Uterus (tissue), 4 donors: ENCODE measurements around the gene NLN. TPM values are rescaled to one million over a fixed set of nuclear protein-coding genes. Genes with fewer than 3 reads are reported as not detected.

Experiments used
- DNase-seq, 2 donors: peaks; one replicate each; pipeline ENCODE4 v3.0.0-alpha.2; 2019 to 2020
- H3K27ac ChIP-seq, 2 donors: fragments of 200-600 bp; sonication (generic); 1 replicate in 1 of 2; 2 replicates in 1 of 2; pipeline ENCODE4 v1.5.1; 2016 to 2018
- H3K27me3 ChIP-seq, 2 donors: fragments of 200-600 bp; sonication (generic); one replicate each; pipeline ENCODE4 v1.5.1; 2018 to 2019; ENCODE audit warnings: control low read depth in 1 of 2
- H3K36me3 ChIP-seq, 2 donors: fragments of 200-600 bp; sonication (generic); one replicate each; pipeline ENCODE4 v1.5.1; 2019; ENCODE audit warnings: control low read depth in 1 of 2
- H3K4me1 ChIP-seq, 2 donors: fragments of 200-600 bp; sonication (generic); one replicate each; pipeline ENCODE4 v1.5.1; 2018 to 2019; ENCODE audit warnings: control low read depth in 1 of 2
- H3K4me3 ChIP-seq, 2 donors: fragments of 200-600 bp; sonication (generic); 1 replicate in 1 of 2; 2 replicates in 1 of 2; pipeline ENCODE4 v1.5.1; 2018 to 2019; ENCODE audit warnings: mild to moderate bottlenecking in 1 of 2
- H3K9me3 ChIP-seq, 2 donors: fragments of 200-600 bp; sonication (generic); one replicate each; pipeline ENCODE4 v1.5.1; 2019; ENCODE audit warnings: control low read depth in 1 of 2
- POLR2A ChIP-seq, 2 donors: fragments of 450-650 bp; IDR thresholded peaks; one replicate each; pipeline ENCODE4 v1.6.1; 2016; ENCODE audit warnings: antibody characterized with exemption in 2 of 2, mild to moderate bottlenecking in 1 of 2, moderate library complexity in 1 of 2
- intact Hi-C: fragments of 100-400 bp; cut with DNase I; formaldehyde crosslinking; loops from one replicate; pipeline ENCODE4 v1.15.1; 2023; ENCODE audit warnings: low total_unique reads
- total RNA-seq, 4 donors: library from RNA; depleted of rRNA in 3 of 4; stranded (reverse); fragments of >200 nt in 3 of 4; gene quantifications; one replicate each; pipeline versions ENCODE4 v1.1.0 to v1.2.4, GENCODE V29; 2014 to 2023
- TF ChIP-seq, protein P1 (sequence below), 4 experiments: fragments of 200-600 bp in 2 of 4; fragments of 450-650 bp in 2 of 4; sonication (generic) in 2 of 4; IDR thresholded peaks; one replicate each; pipeline ENCODE4 v1.5.1; 2016 to 2019; ENCODE audit warnings: antibody characterized with exemption in 4 of 4, mild to moderate bottlenecking in 2 of 4, moderate library complexity in 1 of 4
- donor health status: DM: yes; HTN: yes; CAD: no.

Gene NLN
- total RNA-seq, 4 donors from 2014 or later, result 4.4 to 34.9 (median 9.8) TPM

DNA sequence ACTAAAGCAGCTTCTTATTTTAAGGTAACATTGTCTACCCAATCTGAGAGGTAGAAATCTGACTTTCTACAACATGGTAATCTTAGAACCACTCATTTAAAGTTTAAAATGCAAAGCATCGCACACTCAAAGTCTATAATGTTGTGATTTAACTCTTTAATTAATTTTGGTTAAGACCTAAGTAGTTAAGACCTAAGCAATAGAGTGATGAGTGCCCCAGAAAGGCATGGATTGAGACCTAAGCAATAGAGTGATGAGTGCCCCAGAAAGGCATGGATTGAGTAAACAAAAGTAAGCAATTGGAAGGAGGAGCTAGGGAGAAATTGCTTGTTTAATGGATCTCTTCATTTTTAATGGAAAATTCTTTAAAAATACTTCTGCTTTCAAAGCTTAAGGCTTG, 86.8 kb downstream of the NLN start:
- intact Hi-C loops, result no loop called here
- Histone ChIP-seq H3K4me1 (no peaks in the 10 kb centered on the region), H3K9me3 (no peaks in the 10 kb centered on the region), H3K36me3 (no peaks in the 10 kb centered on the region), H3K4me3 (no peak overlapping the region), H3K27me3 (no peaks in the 10 kb centered on the region), H3K27ac (peak overlapping the region; percentile 35 to 44)
- DNase-seq, result no peak
- TF ChIP-seq POLR2A (IDR thresholded peaks at IDR 0.05), result no peak
- TF ChIP-seq, protein P1, sequence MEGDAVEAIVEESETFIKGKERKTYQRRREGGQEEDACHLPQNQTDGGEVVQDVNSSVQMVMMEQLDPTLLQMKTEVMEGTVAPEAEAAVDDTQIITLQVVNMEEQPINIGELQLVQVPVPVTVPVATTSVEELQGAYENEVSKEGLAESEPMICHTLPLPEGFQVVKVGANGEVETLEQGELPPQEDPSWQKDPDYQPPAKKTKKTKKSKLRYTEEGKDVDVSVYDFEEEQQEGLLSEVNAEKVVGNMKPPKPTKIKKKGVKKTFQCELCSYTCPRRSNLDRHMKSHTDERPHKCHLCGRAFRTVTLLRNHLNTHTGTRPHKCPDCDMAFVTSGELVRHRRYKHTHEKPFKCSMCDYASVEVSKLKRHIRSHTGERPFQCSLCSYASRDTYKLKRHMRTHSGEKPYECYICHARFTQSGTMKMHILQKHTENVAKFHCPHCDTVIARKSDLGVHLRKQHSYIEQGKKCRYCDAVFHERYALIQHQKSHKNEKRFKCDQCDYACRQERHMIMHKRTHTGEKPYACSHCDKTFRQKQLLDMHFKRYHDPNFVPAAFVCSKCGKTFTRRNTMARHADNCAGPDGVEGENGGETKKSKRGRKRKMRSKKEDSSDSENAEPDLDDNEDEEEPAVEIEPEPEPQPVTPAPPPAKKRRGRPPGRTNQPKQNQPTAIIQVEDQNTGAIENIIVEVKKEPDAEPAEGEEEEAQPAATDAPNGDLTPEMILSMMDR (IDR thresholded peaks at IDR 0.05), result no peak

DNA sequence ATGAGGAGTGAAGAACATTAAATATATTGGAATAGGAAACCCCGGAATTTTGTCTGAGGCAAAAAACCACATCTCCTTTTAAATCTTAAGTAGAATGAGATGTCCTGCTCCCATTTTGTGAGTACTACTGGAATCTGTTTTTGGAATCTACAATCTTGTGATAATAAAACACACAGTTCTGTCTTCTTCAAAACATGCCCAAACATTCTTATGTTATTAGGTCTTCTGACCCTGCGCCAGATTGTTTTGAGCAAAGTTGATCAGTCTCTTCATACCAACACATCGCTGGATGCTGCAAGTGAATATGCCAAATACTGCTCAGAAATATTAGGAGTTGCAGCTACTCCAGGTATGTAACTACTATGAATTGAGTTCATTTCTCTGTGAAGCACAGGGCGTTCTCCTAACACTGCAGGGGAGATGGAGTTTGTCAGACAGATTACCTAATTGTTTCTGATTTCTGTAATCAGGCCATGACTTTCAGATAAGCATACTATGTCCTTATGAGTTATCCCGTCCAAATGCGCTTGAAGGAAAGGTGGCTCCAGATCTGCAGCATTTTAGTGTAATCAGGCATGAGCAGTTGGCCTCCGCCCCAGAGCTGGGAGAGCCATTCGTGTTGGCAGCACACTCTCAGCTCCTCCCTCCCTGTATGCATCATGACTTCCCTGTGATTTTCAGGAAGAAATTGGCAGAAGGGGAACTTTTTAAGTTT, 88.0 kb downstream of the NLN start:
- peak; percentile 56 to 57 for DNase-seq
- Histone ChIP-seq H3K9me3 (no peaks in the 10 kb centered on the region), H3K36me3 (no peaks in the 10 kb centered on the region), H3K27ac (peak overlapping the region; percentile 13 to 34), H3K27me3 (no peaks in the 10 kb centered on the region), H3K4me3 (no peak overlapping the region), H3K4me1 (no peaks in the 10 kb centered on the region)
- intact Hi-C loops, result no loop called here
- no peak for TF ChIP-seq POLR2A (IDR thresholded peaks at IDR 0.05)
- TF ChIP-seq, protein P1 (IDR thresholded peaks at IDR 0.05), result no peak

DNA sequence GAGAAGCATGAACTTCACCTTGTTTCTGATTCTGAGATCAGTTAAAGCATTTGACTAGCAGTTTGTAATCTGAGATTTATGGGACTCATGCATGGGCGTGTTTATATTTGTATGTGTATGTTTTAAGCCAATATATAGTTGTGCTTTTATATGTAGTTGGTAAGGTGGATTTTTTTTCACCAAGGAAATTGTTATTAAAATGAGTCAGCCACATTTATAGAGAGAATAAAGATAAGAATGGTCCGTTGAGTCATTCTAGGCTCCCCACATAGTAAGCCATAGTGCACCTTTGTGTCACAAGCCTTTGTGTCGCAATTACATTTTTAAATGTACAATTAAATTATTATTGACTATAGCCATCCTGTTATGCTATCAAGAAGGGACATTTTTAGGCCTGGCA, 89.0 kb downstream of the NLN start:
- Histone ChIP-seq H3K9me3 (no peaks in the 10 kb centered on the region), H3K36me3 (no peaks in the 10 kb centered on the region), H3K4me3 (no peak overlapping the region), H3K27ac (peak overlapping the region; percentile 13 to 34), H3K4me1 (no peaks in the 10 kb centered on the region), H3K27me3 (no peaks in the 10 kb centered on the region)
- intact Hi-C loops, result no loop called here
- DNase-seq, result no peak
- TF ChIP-seq POLR2A (IDR thresholded peaks at IDR 0.05), result no peak
- TF ChIP-seq, protein P1 (IDR thresholded peaks at IDR 0.05), result no peak

DNA sequence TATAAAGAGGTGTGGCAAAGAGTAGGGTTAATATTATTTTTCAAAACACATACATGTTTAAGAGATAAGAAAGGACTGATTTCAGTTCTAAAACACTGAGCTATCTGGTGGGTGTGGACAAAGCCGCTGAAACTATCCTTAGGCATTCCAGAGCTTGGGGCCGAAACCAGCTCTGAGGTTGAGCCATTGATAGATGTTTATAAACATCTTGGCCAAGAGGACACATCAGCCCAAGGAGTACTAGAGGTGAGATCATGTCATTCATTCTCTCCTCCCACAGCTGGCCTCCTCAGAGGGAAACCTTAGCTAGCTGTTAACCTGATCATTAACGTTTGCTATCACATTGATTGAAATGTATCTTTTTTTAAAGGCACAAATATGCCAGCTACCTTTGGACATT, 89.9 kb downstream of the NLN start:
- Histone ChIP-seq H3K4me1 (no peaks in the 10 kb centered on the region), H3K9me3 (no peaks in the 10 kb centered on the region), H3K27ac (no peak overlapping the region), H3K36me3 (no peaks in the 10 kb centered on the region), H3K4me3 (no peak overlapping the region), H3K27me3 (no peaks in the 10 kb centered on the region)
- intact Hi-C loops, result no loop called here
- DNase-seq, result no peak
- no peak for TF ChIP-seq POLR2A (IDR thresholded peaks at IDR 0.05)
- TF ChIP-seq, protein P1 (IDR thresholded peaks at IDR 0.05), result no peak

DNA sequence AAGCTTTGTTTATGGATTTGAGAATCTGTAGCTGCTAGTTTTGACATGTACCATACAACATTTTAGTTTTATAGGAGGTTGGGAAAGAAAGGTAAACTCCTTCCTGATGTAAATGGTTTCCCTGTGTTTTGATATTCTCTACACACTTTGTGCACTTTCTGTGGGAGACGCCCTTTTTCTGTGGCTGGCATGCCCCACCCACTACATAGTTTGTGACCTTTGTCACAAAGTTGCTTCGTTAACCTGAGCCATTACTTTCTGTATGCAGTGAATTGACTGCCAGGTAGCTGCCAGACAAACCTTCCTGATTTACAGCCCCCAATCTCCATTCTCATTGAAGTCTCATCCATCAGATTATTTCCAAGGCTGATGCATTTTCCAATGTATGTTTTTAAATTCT, 90.6 kb downstream of the NLN start:
- Histone ChIP-seq H3K4me3 (no peak overlapping the region), H3K4me1 (no peaks in the 10 kb centered on the region), H3K27ac (no peak overlapping the region), H3K9me3 (no peaks in the 10 kb centered on the region), H3K27me3 (no peaks in the 10 kb centered on the region), H3K36me3 (no peaks in the 10 kb centered on the region)
- intact Hi-C loops, result no loop called here
- no peak for DNase-seq
- TF ChIP-seq, protein P1 (IDR thresholded peaks at IDR 0.05), result no peak
- TF ChIP-seq POLR2A (IDR thresholded peaks at IDR 0.05), result no peak
